Muscle of leg (tissue), 11 donors: Measurements from ENCODE around the gene PGF. TPM values are rescaled to one million over a fixed set of nuclear protein-coding genes. Genes with fewer than 3 reads are reported as not detected.

Experiments used
- DNase-seq: peaks from one replicate; pipeline ENCODE4 v3.0.0; 2013
- H3K27ac ChIP-seq: one replicate; pipeline ENCODE4 v1.5.1; 2013; ENCODE audit warnings: mild to moderate bottlenecking, low read length, control low read depth
- H3K27me3 ChIP-seq: one replicate; pipeline ENCODE4 v1.6.1; 2013; ENCODE audit warnings: low read length; ENCODE audit not compliant: control insufficient read depth, insufficient read depth
- H3K36me3 ChIP-seq: one replicate; pipeline ENCODE4 v1.6.1; 2013; ENCODE audit warnings: low read length; ENCODE audit not compliant: control insufficient read depth, insufficient read depth
- H3K4me1 ChIP-seq: one replicate; pipeline ENCODE4 v1.6.1; 2013; ENCODE audit warnings: low read length; ENCODE audit not compliant: control insufficient read depth, insufficient read depth
- H3K4me3 ChIP-seq: one replicate; pipeline ENCODE4 v1.5.1; 2013; ENCODE audit warnings: low read length, control low read depth
- H3K9me3 ChIP-seq: replicated peaks from 2 replicates; pipeline ENCODE4 v1.6.1; 2013; ENCODE audit warnings: low read depth, low read length; ENCODE audit not compliant: control insufficient read depth
- WGBS: methylation state at CpG from one replicate; pipeline ENCODE4 v1.1.5; 2013; ENCODE audit warnings: missing lambda C conversion rate; ENCODE audit not compliant: insufficient coverage; 5-methylcytosine and 5-hydroxymethylcytosine counted together
- polyA plus RNA-seq, 8 donors: library from polyadenylated mRNA; unstranded; fragments of 120-200 nt; gene quantifications; one replicate each; pipeline versions ENCODE4 v1.2.1 to v1.2.3, GENCODE V29; 2013; ENCODE audit warnings: inconsistent platforms in 1 of 8, low replicate concordance in 1 of 8; ENCODE audit not compliant: insufficient read length in 8 of 8, insufficient read depth in 1 of 8
- total RNA-seq: library from RNA; stranded (reverse); fragments of 120-200 nt; gene quantifications from one replicate; pipeline ENCODE4 v1.2.4, GENCODE V29; 2013

PGF gene
- total and polyA plus RNA-seq, 9 donors = 27.0 to 47.0 (median 33.0) TPM

DNA sequence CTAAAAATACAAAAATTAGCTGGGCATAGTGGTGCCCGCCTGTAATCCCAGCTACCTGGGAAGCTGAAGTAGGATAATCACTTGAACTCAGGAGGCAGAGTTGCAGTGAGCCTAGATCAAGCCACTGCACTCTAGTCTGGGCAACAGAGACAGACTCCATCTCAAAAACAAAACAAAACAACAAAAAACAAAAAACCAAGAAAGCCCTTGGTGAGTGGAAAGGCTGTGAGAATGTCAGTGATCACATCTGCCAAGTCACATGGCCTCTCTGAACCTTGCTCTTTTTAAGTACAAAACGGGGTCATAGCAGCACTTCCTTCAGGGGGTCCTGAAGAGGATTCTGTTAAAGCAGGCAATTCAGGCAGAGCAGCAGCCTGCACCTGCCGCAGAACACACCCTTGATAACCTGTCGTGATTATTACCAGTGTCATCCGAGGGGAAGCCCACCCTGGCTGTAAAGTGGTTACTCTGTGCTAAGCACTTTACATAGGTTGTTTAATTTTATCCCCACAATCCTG is 41.9 kb downstream of the PGF start:
- no peaks in the 10 kb centered on the region for H3K27me3 ChIP-seq
- H3K4me1 ChIP-seq = peaks cover 48% of the 10 kb centered on the region
- no peak overlapping the region for H3K4me3 ChIP-seq
- H3K27ac ChIP-seq = no peak overlapping the region
- WGBS = 69% methylated on average over 4 of the region's 5 CpGs
- no peak for DNase-seq
- H3K36me3 ChIP-seq = no peaks in the 10 kb centered on the region
- no peaks in the 10 kb centered on the region for H3K9me3 ChIP-seq

DNA sequence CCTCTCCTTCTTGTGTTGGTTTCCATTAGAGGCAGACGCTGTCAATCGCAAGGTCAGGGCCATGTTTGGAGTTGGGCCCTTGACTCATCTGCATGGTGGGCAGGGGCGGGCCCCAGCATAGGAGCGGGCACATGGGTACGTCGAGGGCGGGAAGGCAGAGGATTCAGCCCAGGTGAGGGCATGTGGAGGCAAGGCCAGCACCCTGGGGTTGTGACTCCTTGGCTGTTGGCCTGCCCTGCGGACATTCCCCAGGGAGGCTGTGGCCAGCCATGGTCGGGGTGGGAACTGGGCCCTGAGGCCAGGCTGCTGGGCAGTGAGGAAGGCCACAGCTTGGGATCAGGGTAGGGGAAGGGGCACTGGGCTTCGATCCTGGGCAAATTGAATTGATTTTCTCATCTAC is 42.6 kb downstream of the PGF start:
- no peak overlapping the region for H3K4me3 ChIP-seq
- WGBS = 95% methylated on average over 8 of the region's 10 CpGs
- H3K9me3 ChIP-seq = no peaks in the 10 kb centered on the region
- peaks cover 48% of the 10 kb centered on the region for H3K4me1 ChIP-seq
- no peaks in the 10 kb centered on the region for H3K36me3 ChIP-seq
- no peak for DNase-seq
- no peak overlapping the region for H3K27ac ChIP-seq
- no peaks in the 10 kb centered on the region for H3K27me3 ChIP-seq

DNA sequence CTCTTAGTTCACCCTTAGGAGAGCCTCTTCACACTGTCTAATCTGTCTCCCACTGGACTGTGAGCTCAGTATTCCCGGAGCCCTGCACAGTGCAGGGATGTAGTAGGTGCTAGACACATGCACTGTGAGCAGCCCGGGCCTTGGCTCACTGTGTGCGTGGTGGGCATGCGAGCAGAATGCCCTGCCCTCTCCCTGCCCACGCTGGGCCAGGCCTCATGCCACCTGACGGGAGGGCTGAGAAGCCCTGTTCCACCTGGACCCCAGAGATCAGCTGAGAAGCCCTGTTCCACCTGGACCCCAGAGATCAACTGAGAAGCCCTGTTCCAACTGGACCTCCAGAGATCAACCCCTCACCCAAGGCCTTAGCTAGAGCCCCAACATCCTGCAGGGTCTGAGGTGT is 43.3 kb downstream of the PGF start:
- no peak overlapping the region for H3K4me3 ChIP-seq
- no peaks in the 10 kb centered on the region for H3K36me3 ChIP-seq
- H3K27me3 ChIP-seq = no peaks in the 10 kb centered on the region
- H3K4me1 ChIP-seq = peaks cover 48% of the 10 kb centered on the region
- 87% methylated on average over 6 of the region's 6 CpGs for WGBS
- no peaks in the 10 kb centered on the region for H3K9me3 ChIP-seq
- DNase-seq = no peak
- no peak overlapping the region for H3K27ac ChIP-seq

DNA sequence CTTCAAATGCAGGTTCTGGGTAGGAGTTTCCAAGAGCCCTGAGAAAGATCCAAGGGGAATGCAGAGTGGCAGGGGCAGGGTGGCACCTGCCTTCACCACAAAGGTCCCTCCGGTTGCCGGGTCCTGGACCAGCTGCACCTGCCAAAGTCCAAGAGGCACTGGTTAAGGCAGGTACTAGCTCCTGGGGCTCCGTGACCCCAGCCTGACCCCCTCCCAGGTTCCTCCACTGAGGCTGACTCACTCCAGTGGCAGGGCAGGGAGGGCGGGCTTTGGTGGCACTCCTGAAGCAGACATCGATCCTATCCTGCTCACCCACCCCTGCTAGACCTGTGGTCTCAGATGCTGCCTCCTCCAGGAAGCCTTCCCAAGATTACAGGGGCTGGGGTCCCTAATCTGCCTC is 43.7 kb downstream of the PGF start:
- Histone ChIP-seq H3K4me3 (no peak overlapping the region), H3K36me3 (peaks cover 2% of the 10 kb centered on the region), H3K27ac (no peak overlapping the region), H3K9me3 (no peaks in the 10 kb centered on the region), H3K4me1 (peaks cover 48% of the 10 kb centered on the region), H3K27me3 (no peaks in the 10 kb centered on the region)
- WGBS = 96% methylated on average over 5 of the region's 5 CpGs
- no peak for DNase-seq

DNA sequence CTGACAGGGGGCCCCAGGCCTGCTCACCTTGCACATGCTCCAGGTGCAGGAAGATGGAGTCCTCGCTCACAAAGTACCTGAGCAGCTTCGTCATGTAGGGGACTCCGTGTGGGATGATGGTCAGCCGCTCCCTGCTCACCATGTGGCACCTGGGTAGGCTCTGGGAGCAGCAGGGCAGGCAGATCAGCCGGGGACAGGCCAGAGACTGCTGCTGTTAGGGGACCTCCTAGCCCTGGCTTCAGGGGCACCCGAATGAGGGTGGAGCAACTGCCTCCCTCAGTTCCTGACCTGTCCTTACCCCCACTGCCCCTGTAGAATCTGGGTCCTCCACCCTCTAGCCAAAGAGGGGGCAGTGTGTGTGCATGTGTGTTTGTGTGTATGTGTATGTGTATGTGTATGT is 44.2 kb downstream of the PGF start:
- 81% methylated on average over 5 of the region's 6 CpGs for WGBS
- DNase-seq = no peak
- no peaks in the 10 kb centered on the region for H3K9me3 ChIP-seq
- H3K4me1 ChIP-seq = peaks cover 47% of the 10 kb centered on the region
- H3K27ac ChIP-seq = no peak overlapping the region
- peaks cover 6% of the 10 kb centered on the region for H3K36me3 ChIP-seq
- H3K4me3 ChIP-seq = no peak overlapping the region
- no peaks in the 10 kb centered on the region for H3K27me3 ChIP-seq

DNA sequence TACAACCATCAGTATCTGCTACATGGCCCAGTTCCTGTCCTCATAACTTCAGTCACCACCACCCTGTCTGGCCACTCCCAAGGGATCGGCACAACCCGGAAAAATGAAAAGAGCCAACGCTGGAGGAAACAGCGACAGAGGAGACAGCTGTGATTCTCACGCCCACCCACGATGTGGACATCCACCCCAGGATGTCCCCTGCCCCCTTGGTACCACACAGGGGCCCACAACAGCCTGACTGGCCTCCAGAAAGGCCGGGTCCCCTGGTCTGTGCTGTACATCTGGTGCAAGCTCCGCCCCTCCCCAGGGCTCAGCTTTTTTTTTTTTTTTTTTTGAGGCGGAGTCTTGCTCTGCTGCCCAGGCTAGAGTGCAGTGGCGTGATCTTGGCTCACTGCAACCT is 44.8 kb downstream of the PGF start:
- Histone ChIP-seq H3K27me3 (no peaks in the 10 kb centered on the region), H3K9me3 (no peaks in the 10 kb centered on the region), H3K4me3 (no peak overlapping the region), H3K27ac (no peak overlapping the region), H3K4me1 (peaks cover 47% of the 10 kb centered on the region), H3K36me3 (peaks cover 11% of the 10 kb centered on the region)
- no peak for DNase-seq
- WGBS = 63% methylated on average over 7 of the region's 10 CpGs

DNA sequence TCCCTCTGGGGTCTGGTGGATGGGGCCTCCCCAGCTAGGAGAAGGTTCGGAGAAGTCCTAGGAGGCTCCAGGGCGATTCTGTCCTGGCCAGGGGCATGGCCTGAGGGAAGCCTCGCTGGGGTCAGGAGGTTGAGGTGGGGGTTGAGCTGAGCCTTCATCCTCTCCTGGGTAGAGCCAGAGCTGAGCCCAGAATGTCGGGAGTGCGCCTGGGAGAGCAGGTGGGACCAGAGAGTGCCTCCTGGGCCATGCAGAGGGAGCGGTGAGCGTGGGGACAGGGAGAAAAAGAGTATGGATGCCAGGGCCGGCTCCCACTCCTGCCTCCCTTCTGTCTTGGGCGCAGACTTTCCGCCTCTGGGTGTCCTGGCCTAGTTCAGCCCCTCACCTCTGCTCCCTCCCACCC is 45.5 kb downstream of the PGF start:
- no peak overlapping the region for H3K27ac ChIP-seq
- no peaks in the 10 kb centered on the region for H3K9me3 ChIP-seq
- no peak overlapping the region for H3K4me3 ChIP-seq
- no peak for DNase-seq
- peaks cover 49% of the 10 kb centered on the region for H3K4me1 ChIP-seq
- WGBS = 84% methylated on average over 8 of the region's 10 CpGs
- peaks cover 16% of the 10 kb centered on the region for H3K36me3 ChIP-seq
- no peaks in the 10 kb centered on the region for H3K27me3 ChIP-seq

DNA sequence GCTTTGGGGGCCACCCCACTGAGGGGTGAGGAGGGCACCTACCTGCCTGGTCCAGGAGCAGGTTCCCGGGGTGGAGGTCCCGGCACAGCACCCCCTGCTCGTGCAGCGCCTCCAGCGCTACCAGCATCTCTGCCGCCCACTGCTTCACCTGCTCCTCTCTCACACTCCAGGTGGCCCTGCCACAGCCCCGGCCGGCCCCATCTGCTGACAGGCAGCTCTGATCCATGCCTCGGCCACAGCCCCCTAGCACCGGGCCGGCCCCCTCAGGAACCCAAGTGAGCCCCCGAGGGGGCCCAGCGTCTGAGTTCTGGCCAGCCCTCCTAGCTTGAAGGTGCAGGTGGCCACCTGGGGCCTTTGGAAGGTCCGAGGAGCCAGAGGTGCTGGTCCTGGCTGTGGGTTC is 45.9 kb downstream of the PGF start:
- WGBS = 83% methylated on average over 11 of the region's 14 CpGs
- Histone ChIP-seq H3K4me3 (no peak overlapping the region), H3K4me1 (peaks cover 49% of the 10 kb centered on the region), H3K27ac (no peak overlapping the region), H3K36me3 (peaks cover 21% of the 10 kb centered on the region), H3K9me3 (no peaks in the 10 kb centered on the region), H3K27me3 (no peaks in the 10 kb centered on the region)
- no peak for DNase-seq

DNA sequence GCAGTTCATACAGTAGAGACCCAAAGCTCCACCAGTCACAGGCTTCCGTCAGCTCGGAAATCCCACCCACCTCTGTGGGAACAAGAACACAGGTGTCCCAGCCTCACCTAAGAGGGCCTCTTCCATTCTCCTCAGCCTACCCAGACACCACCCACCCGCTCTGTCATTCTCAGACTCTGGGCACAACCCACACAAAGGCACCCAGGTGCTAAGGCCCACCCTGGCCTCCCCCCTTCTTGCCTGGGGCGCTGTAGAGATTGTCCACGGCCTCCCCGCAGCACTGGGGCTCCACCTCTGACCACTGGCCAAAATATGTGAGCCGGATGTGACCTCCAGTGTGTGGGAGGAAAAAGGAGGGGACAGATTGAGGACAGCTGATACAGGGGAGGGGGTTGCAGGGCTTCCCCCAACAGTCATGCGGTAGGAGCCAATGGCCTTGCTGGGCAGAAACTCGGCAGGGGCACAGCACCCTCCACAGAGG is 46.5 kb downstream of the PGF start:
- H3K36me3 ChIP-seq = peaks cover 25% of the 10 kb centered on the region
- H3K27me3 ChIP-seq = no peaks in the 10 kb centered on the region
- H3K4me1 ChIP-seq = peaks cover 47% of the 10 kb centered on the region
- 81% methylated on average over 5 of the region's 9 CpGs for WGBS
- no peak overlapping the region for H3K27ac ChIP-seq
- H3K4me3 ChIP-seq = no peak overlapping the region
- DNase-seq = no peak
- no peaks in the 10 kb centered on the region for H3K9me3 ChIP-seq

DNA sequence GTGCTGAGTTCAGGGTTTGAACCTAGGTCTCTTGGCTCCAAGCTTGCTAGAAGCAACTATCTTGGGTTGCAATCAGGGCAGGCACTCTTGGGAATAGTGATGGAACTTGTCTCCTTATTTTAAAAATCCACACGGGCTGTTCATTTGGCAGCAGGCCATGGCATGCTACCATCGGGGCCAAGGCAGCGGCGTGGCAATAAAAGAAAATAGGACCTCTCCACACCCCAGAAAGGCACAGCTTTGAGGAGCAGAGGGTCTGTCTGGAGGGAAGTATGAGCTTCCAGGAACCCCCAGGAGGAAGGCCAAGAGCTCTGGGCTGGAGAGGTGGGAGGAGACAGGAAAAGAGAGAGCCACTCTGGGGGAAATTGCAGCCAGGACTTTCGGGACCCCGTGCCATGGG is 47.7 kb downstream of the PGF start:
- WGBS = 45% methylated on average over 2 of the region's 6 CpGs
- H3K27me3 ChIP-seq = no peaks in the 10 kb centered on the region
- no peak overlapping the region for H3K4me3 ChIP-seq
- H3K36me3 ChIP-seq = peaks cover 35% of the 10 kb centered on the region
- no peaks in the 10 kb centered on the region for H3K9me3 ChIP-seq
- peak overlapping the region; percentile 45 for H3K27ac ChIP-seq
- peaks cover 44% of the 10 kb centered on the region for H3K4me1 ChIP-seq
- DNase-seq = no peak

DNA sequence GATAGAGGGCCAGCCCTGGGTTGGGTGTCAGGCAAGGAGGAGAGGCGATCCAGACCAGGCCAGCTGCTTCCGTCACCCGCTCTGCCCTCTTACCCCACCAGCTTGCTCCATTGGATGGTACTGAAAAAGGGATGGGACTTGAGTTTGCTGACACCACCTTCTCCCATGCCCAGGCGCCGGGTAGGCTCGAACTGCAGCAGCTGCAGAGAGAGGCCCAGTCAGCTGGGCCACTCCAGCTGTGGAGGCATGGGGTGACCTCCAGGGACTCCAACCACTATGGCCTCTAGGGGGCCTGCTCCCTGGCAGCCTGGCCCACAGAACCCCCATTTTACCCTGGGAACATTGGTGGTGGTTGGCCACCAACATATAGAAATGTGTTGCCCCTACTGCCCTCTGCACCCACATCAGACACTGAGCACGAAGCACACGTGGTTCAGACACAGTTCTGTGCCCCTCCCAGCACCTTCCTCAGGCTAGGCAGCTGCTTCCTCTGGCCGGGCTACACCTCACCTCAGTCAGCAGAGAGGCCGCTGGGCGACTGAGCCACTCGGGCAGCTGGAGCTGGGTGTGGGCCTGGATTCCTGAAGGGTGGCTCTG is 48.4 kb downstream of the PGF start:
- H3K4me1 ChIP-seq = peaks cover 44% of the 10 kb centered on the region
- peaks cover 42% of the 10 kb centered on the region for H3K36me3 ChIP-seq
- H3K9me3 ChIP-seq = no peaks in the 10 kb centered on the region
- H3K4me3 ChIP-seq = no peak overlapping the region
- 60% methylated on average over 1 of the region's 12 CpGs for WGBS
- H3K27ac ChIP-seq = no peak overlapping the region
- H3K27me3 ChIP-seq = no peaks in the 10 kb centered on the region
- DNase-seq = no peak
